Keratinocyte (primary cell): ENCODE measurements around the gene KDM2A. TPM values are rescaled to one million over a fixed set of nuclear protein-coding genes. Genes with fewer than 3 reads are reported as not detected.

Source experiments
- DNase-seq: peaks from one replicate; pipeline ENCODE4 v3.0.0-alpha.2; 2011; ENCODE audit warnings: low read depth, missing footprints, low spot score
- FAIRE-seq: peaks from 2 replicates; lab custom pipeline; 2011; peaks lifted over from hg19 to GRCh38; lab: Jason Lieb, UNC
- H2AFZ ChIP-seq: 2 replicates; pipeline ENCODE4 v1.6.0; 2012; ENCODE audit warnings: low read length, control low read depth, inconsistent platforms; ENCODE audit not compliant: control insufficient read depth
- H3K27ac ChIP-seq: 2 replicates; pipeline ENCODE4 v1.5.1; 2011; ENCODE audit warnings: low read length; ENCODE audit not compliant: control insufficient read depth, insufficient read depth
- H3K27me3 ChIP-seq: 3 replicates; pipeline ENCODE4 v1.6.0; 2011; ENCODE audit warnings: low read length; ENCODE audit not compliant: control insufficient read depth, insufficient read depth; ENCODE audit errors: extremely low read depth
- H3K36me3 ChIP-seq, 2 experiments: 2 replicates in 1 of 2; 3 replicates in 1 of 2; pipeline ENCODE4 v1.5.1; 2011; ENCODE audit warnings: low read length in 2 of 2, mild to moderate bottlenecking in 1 of 2; ENCODE audit not compliant: control insufficient read depth in 2 of 2, insufficient read depth in 2 of 2; ENCODE audit errors: extremely low read depth in 1 of 2
- H3K4me1 ChIP-seq: 3 replicates; pipeline ENCODE4 v1.5.1; 2011; ENCODE audit warnings: low read length; ENCODE audit not compliant: control insufficient read depth, insufficient read depth; ENCODE audit errors: extremely low read depth
- H3K4me2 ChIP-seq: 3 replicates; pipeline ENCODE4 v1.6.0; 2011; ENCODE audit warnings: low read depth, low read length; ENCODE audit not compliant: control insufficient read depth, insufficient read depth; ENCODE audit errors: extremely low read depth
- H3K4me3 ChIP-seq, 3 experiments: fragments of 200-600 bp in 1 of 3; sonication (generic) in 1 of 3; 2 replicates in 2 of 3; 3 replicates in 1 of 3; pipeline ENCODE4 v1.5.1; 2011 to 2016; ENCODE audit warnings: low read length in 3 of 3, mild to moderate bottlenecking in 3 of 3, control low read depth in 2 of 3, inconsistent platforms in 1 of 3, low read depth in 1 of 3, mixed read lengths in 1 of 3, mixed run types in 1 of 3, moderate library complexity in 1 of 3; ENCODE audit not compliant: control insufficient read depth in 2 of 3, insufficient read depth in 2 of 3; ENCODE audit errors: extremely low read depth in 1 of 3
- H3K79me2 ChIP-seq: 2 replicates; pipeline ENCODE4 v1.6.0; 2012; ENCODE audit warnings: low read length; ENCODE audit not compliant: control insufficient read depth, insufficient read depth
- H3K9ac ChIP-seq: 3 replicates; pipeline ENCODE4 v1.6.0; 2011; ENCODE audit warnings: low read length; ENCODE audit not compliant: control insufficient read depth, insufficient read depth; ENCODE audit errors: extremely low read depth
- H3K9me1 ChIP-seq: 3 replicates; pipeline ENCODE4 v1.6.0; 2011; ENCODE audit warnings: low read length; ENCODE audit not compliant: control insufficient read depth, insufficient read depth; ENCODE audit errors: extremely low read depth
- H3K9me3 ChIP-seq: 2 replicates; pipeline ENCODE4 v1.5.1; 2012; ENCODE audit warnings: low read depth, low read length; ENCODE audit not compliant: control insufficient read depth
- H4K20me1 ChIP-seq: 3 replicates; pipeline ENCODE4 v1.6.0; 2011; ENCODE audit warnings: low read length; ENCODE audit not compliant: control insufficient read depth, insufficient read depth; ENCODE audit errors: extremely low read depth
- EZH2 ChIP-seq: IDR thresholded peaks from one replicate; pipeline ENCODE4 v1.6.1; 2012; ENCODE audit warnings: inconsistent platforms, mild to moderate bottlenecking, low read length, moderate library complexity
- dilution Hi-C: fragments of 300-500 bp; cut with MboI; formaldehyde crosslinking; loops from one replicate; pipeline ENCODE4 v1.7.0; 2020; ENCODE audit warnings: low sequenced_read_pairs; ENCODE audit not compliant: extremely low pct_ligation_motif_present
- polyA plus RNA-seq, 5 experiments: library from polyadenylated mRNA; depleted of rRNA in 3 of 5; stranded (reverse) in 3 of 5; stranded (forward) in 1 of 5; unstranded in 1 of 5; fragments of >200 nt; gene quantifications; 1 replicate in 1 of 5; 2 replicates in 3 of 5; 3 replicates in 1 of 5; pipeline versions ENCODE4 v1.2.1 to v1.2.3, GENCODE V29; 2011 to 2012; ENCODE audit warnings: missing spikeins in 2 of 5, low read depth in 1 of 5, low replicate concordance in 1 of 5
- TF ChIP-seq, protein P1 (sequence below), 3 experiments: IDR thresholded peaks in 1 of 3; conservative IDR thresholded peaks in 1 of 3; optimal IDR thresholded peaks in 1 of 3; 2 replicates in 2 of 3; 3 replicates in 1 of 3; pipeline versions ENCODE3 to v1.5.1; 2011; ENCODE audit warnings: low read length in 3 of 3, mild to moderate bottlenecking in 3 of 3, moderate library complexity in 2 of 3, control low read depth in 1 of 3, inconsistent platforms in 1 of 3; ENCODE audit not compliant: insufficient read depth in 2 of 3; ENCODE audit errors: extremely low read depth in 1 of 3

Gene KDM2A
- polyA plus RNA-seq, 1 donor (not counting 4 experiments of a cell fraction or from before 2014, with no cell fraction given), result 29.9 TPM

DNA sequence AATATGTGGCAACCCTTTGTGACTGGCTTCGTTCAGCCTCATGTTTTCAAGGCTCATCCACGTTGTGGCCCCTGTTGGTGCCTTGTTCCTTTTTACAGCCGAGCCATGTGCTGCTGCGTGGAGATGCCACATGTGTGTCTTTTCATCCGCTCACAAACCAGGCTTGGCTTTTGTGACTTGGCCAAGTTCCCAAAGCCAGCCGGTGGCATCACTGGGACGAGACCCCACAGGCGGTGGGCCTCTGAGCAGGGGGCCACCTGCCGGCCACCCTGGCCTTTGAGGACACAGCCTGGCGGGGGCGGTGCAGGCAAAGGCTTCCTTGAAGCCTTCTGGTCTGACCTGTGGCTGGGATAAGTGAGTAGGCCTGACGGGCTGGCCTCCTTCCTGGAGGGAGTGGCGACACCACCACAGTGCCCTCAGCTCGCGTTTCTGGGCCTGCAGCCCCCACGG lies 157.7 kb downstream of the KDM2A start:
- H3K27me3 ChIP-seq, result no peaks in the 10 kb centered on the region
- H3K9ac ChIP-seq, result peak overlapping the region; percentile 51
- no peak for FAIRE-seq
- no peak for DNase-seq
- no peak for TF ChIP-seq EZH2
- TF ChIP-seq, protein P1, sequence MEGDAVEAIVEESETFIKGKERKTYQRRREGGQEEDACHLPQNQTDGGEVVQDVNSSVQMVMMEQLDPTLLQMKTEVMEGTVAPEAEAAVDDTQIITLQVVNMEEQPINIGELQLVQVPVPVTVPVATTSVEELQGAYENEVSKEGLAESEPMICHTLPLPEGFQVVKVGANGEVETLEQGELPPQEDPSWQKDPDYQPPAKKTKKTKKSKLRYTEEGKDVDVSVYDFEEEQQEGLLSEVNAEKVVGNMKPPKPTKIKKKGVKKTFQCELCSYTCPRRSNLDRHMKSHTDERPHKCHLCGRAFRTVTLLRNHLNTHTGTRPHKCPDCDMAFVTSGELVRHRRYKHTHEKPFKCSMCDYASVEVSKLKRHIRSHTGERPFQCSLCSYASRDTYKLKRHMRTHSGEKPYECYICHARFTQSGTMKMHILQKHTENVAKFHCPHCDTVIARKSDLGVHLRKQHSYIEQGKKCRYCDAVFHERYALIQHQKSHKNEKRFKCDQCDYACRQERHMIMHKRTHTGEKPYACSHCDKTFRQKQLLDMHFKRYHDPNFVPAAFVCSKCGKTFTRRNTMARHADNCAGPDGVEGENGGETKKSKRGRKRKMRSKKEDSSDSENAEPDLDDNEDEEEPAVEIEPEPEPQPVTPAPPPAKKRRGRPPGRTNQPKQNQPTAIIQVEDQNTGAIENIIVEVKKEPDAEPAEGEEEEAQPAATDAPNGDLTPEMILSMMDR (optimal IDR thresholded peaks at IDR 0.05 in 1 of 3, IDR thresholded peaks at IDR 0.05 in 1 of 3, conservative IDR thresholded peaks at IDR 0.05 in 1 of 3; ENCODE audit: extremely low read depth in 1 of 3, insufficient read depth in 2 of 3, low read length in 3 of 3), result peak in 1 of 3 experiments; percentile 36
- peak overlapping the region in 1 of 3 experiments; percentile 45 for H3K4me3 ChIP-seq
- H3K9me1 ChIP-seq, result no peaks in the 10 kb centered on the region
- no peak overlapping the region for H2AFZ ChIP-seq
- dilution Hi-C loops, result no loop called here
- H3K9me3 ChIP-seq, result no peaks in the 10 kb centered on the region
- H3K4me2 ChIP-seq, result peak overlapping the region; percentile 75
- H4K20me1 ChIP-seq, result no peaks in the 10 kb centered on the region
- peaks cover 20 to 49% of the 10 kb centered on the region in 2 experiments for H3K36me3 ChIP-seq
- peak overlapping the region; percentile 64 for H3K27ac ChIP-seq
- H3K4me1 ChIP-seq, result peaks cover 19% of the 10 kb centered on the region
- H3K79me2 ChIP-seq, result peaks cover 60% of the 10 kb centered on the region

DNA sequence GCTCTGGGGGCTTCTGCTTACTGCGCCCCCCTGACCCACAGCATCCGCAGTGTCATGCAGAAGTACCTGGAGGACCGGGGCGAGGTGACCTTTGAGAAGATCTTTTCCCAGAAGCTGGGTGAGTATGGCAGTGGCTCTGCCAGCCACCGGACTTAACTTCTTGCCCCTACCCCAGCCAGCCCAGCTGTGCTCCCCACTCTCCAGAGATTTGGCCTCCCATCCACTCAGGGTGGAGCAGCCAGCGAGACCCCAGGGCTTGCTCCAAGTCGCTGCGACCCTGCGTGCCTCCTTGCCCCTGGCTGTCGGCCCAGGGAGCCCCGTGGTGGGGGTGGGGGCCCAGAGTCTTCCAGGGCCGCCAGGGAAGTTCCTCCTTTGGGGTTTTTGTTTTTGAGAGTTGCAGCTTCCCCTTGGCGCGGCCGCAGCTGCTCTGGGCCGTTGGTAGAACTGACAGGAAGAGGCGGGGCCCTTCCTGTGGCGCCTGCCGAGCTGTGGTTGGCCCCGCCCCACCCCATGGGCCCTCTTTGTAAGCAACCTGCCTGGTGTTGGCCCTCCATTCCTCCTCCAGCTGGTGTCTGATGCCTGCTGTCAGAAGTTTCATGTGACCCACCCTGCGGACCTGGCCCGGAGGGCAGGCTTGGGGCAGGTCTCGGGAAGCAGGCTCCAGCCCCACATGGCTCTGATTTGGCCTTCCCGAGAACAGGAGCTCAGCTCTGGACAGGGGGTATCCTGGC lies 158.3 kb downstream of the KDM2A start:
- peaks cover 19% of the 10 kb centered on the region for H3K4me1 ChIP-seq
- H3K9ac ChIP-seq, result peak overlapping the region; percentile 51
- peak overlapping the region in 1 of 3 experiments; percentile 45 for H3K4me3 ChIP-seq
- TF ChIP-seq, protein P1 (optimal IDR thresholded peaks at IDR 0.05 in 1 of 3, IDR thresholded peaks at IDR 0.05 in 1 of 3, conservative IDR thresholded peaks at IDR 0.05 in 1 of 3; ENCODE audit: extremely low read depth in 1 of 3, insufficient read depth in 2 of 3, low read length in 3 of 3), result no peak
- TF ChIP-seq EZH2, result no peak
- no peaks in the 10 kb centered on the region for H3K27me3 ChIP-seq
- peak overlapping the region; percentile 75 for H3K4me2 ChIP-seq
- H2AFZ ChIP-seq, result no peak overlapping the region
- FAIRE-seq, result peak; percentile 34
- H3K9me3 ChIP-seq, result no peaks in the 10 kb centered on the region
- peaks cover 54% of the 10 kb centered on the region for H3K79me2 ChIP-seq
- H3K36me3 ChIP-seq, result peaks cover 25 to 49% of the 10 kb centered on the region in 2 experiments
- dilution Hi-C loops, result no loop called here
- no peaks in the 10 kb centered on the region for H3K9me1 ChIP-seq
- no peaks in the 10 kb centered on the region for H4K20me1 ChIP-seq
- DNase-seq, result no peak
- H3K27ac ChIP-seq, result peak overlapping the region; percentile 64
